ENCODE data around the gene TPI1. TPM values are rescaled to one million over a fixed set of nuclear protein-coding genes. Genes with fewer than 3 reads are reported as not detected.

TPI1 gene
- polyA plus RNA-seq, 1 of the 3 experiments (the other 2 are of a cell fraction), result 1,175 TPM

DNA sequence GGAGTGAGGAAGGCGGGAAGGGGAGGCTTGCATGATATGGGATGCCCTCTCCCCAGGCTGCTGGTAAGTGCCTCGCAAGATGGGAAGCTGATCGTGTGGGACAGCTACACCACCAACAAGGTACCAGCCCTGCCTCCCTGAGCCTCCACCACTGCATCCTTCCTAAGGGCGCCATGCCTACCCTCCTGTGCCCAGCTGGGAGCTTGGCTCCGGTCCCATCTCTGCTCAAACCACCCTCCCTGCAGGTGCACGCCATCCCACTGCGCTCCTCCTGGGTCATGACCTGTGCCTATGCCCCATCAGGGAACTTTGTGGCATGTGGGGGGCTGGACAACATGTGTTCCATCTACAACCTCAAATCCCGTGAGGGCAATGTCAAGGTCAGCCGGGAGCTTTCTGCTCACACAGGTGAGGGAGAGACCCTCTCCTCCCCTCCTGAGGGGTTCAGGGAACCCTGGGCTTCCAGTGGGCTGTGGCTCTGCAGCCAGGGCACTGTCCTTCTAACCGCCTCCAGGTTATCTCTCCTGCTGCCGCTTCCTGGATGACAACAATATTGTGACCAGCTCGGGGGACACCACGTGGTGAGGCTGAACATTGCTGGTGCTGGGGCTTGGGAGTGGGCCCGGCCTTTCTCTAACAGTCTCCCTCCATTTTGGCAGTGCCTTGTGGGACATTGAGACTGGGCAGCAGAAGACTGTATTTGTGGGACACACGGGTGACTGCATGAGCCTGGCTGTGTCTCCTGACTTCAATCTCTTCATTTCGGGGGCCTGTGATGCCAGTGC lies 24.0 kb upstream of the TPI1 start:
- no peaks in the 10 kb centered on the region for H3K27me3 ChIP-seq (ENCODE audit: insufficient read depth)
- peaks cover 30 to 61% of the 10 kb centered on the region in 2 experiments for H3K36me3 ChIP-seq (replicated peaks in 1 of 2; ENCODE audit: control insufficient read depth in 1 of 2, insufficient read depth in 2 of 2, low read length in 1 of 2)
- H3K9me3 ChIP-seq, result no peaks in the 10 kb centered on the region
- H3K4me3 ChIP-seq (ENCODE audit: low read depth in 2 of 2, low read length in 1 of 2), result no peak overlapping the region
- peak; percentile 53 for DNase-seq
- ChIA-PET CTCF (interaction anchor here (1.3 to 19.4 kb wide), 7 partner anchors 13 to 90 kb away, joined by 3 to 225 read pairs (median 7); partner anchors contain the start of genes MLF2, P3H3, SPSB2 and TPI1), POLR2A (interaction anchor here (0.7 to 4.2 kb wide), 2 partner anchors 9 to 48 kb away, joined by 3 to 22 read pairs; partner anchors contain the start of genes CDCA3 and USP5)
- no peaks in the 10 kb centered on the region for H4K20me1 ChIP-seq (ENCODE audit: insufficient read depth)
- H3K9me2 ChIP-seq, result no peaks in the 10 kb centered on the region
- H3K4me2 ChIP-seq, result no peak overlapping the region
- no peak overlapping the region for H3K27ac ChIP-seq (ENCODE audit: low read depth in 2 of 2, low read length in 1 of 2)
- TF ChIP-seq, protein P1, sequence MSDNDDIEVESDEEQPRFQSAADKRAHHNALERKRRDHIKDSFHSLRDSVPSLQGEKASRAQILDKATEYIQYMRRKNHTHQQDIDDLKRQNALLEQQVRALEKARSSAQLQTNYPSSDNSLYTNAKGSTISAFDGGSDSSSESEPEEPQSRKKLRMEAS (IDR thresholded peaks at IDR 0.05; ENCODE audit: low read depth), result no peak
- TF ChIP-seq, protein P2, sequence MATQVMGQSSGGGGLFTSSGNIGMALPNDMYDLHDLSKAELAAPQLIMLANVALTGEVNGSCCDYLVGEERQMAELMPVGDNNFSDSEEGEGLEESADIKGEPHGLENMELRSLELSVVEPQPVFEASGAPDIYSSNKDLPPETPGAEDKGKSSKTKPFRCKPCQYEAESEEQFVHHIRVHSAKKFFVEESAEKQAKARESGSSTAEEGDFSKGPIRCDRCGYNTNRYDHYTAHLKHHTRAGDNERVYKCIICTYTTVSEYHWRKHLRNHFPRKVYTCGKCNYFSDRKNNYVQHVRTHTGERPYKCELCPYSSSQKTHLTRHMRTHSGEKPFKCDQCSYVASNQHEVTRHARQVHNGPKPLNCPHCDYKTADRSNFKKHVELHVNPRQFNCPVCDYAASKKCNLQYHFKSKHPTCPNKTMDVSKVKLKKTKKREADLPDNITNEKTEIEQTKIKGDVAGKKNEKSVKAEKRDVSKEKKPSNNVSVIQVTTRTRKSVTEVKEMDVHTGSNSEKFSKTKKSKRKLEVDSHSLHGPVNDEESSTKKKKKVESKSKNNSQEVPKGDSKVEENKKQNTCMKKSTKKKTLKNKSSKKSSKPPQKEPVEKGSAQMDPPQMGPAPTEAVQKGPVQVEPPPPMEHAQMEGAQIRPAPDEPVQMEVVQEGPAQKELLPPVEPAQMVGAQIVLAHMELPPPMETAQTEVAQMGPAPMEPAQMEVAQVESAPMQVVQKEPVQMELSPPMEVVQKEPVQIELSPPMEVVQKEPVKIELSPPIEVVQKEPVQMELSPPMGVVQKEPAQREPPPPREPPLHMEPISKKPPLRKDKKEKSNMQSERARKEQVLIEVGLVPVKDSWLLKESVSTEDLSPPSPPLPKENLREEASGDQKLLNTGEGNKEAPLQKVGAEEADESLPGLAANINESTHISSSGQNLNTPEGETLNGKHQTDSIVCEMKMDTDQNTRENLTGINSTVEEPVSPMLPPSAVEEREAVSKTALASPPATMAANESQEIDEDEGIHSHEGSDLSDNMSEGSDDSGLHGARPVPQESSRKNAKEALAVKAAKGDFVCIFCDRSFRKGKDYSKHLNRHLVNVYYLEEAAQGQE (IDR thresholded peaks at IDR 0.05; ENCODE audit: low read depth, low read length), result no peak
- 87% methylated on average over 11 of the region's 16 CpGs for WGBS (ENCODE audit: low lambda C conversion rate)
- H3K9ac ChIP-seq, result no peak overlapping the region
- H2AFZ ChIP-seq (ENCODE audit: low read depth), result no peak overlapping the region
- H3K79me2 ChIP-seq (ENCODE audit: insufficient read depth), result peaks cover 10% of the 10 kb centered on the region; the same call in 1 of the 2 replicates
- no peaks in the 10 kb centered on the region for H3K4me1 ChIP-seq (ENCODE audit: control insufficient read depth in 1 of 2, insufficient read depth in 2 of 2, low read depth in 1 of 2, low read length in 1 of 2)
- peaks cover 11% of the 10 kb centered on the region for H3F3A ChIP-seq (replicated peaks; ENCODE audit: insufficient read depth)

DNA sequence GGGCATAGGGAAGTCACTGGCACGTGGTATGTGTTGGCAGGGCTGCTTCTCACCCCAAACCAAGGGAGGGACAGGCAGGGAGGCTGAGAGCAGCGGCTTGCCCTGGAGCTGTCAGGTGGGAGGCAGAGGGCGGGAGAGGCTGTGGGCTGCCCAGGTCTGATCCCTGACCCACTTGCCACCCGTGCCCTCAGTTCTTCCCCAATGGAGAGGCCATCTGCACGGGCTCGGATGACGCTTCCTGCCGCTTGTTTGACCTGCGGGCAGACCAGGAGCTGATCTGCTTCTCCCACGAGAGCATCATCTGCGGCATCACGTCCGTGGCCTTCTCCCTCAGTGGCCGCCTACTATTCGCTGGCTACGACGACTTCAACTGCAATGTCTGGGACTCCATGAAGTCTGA lies 21.9 kb upstream of the TPI1 start:
- Histone ChIP-seq H3K4me3 (ENCODE audit: low read depth in 2 of 2, low read length in 1 of 2) (no peak overlapping the region), H2AFZ (ENCODE audit: low read depth) (no peak overlapping the region), H3K4me2 (no peak overlapping the region), H3K79me2 (ENCODE audit: insufficient read depth) (peaks cover 31% of the 10 kb centered on the region), H4K20me1 (ENCODE audit: insufficient read depth) (no peaks in the 10 kb centered on the region), H3K9me2 (no peaks in the 10 kb centered on the region), H3F3A (replicated peaks; ENCODE audit: insufficient read depth) (peaks cover 13% of the 10 kb centered on the region), H3K4me1 (ENCODE audit: control insufficient read depth in 1 of 2, insufficient read depth in 2 of 2, low read depth in 1 of 2, low read length in 1 of 2) (peaks cover 0 to 1% of the 10 kb centered on the region in 2 experiments; a peak in 1 of 4 replicates), H3K9me3 (no peaks in the 10 kb centered on the region), H3K9ac (no peak overlapping the region), H3K27me3 (ENCODE audit: insufficient read depth) (no peaks in the 10 kb centered on the region), H3K36me3 (replicated peaks in 1 of 2; ENCODE audit: control insufficient read depth in 1 of 2, insufficient read depth in 2 of 2, low read length in 1 of 2) (peaks cover 36 to 50% of the 10 kb centered on the region in 2 experiments), H3K27ac (ENCODE audit: low read depth in 2 of 2, low read length in 1 of 2) (no peak overlapping the region)
- TF ChIP-seq GABPA (IDR thresholded peaks at IDR 0.05; ENCODE audit: low read depth), result no peak
- no peak for TF ChIP-seq RXRA (IDR thresholded peaks at IDR 0.05; ENCODE audit: borderline replicate concordance, low read depth)
- no peak for TF ChIP-seq MEF2A (IDR thresholded peaks at IDR 0.05; ENCODE audit: borderline replicate concordance, low read depth)
- no peak for TF ChIP-seq RAD21 (IDR thresholded peaks at IDR 0.05; ENCODE audit: low read length)
- TF ChIP-seq, protein P3, sequence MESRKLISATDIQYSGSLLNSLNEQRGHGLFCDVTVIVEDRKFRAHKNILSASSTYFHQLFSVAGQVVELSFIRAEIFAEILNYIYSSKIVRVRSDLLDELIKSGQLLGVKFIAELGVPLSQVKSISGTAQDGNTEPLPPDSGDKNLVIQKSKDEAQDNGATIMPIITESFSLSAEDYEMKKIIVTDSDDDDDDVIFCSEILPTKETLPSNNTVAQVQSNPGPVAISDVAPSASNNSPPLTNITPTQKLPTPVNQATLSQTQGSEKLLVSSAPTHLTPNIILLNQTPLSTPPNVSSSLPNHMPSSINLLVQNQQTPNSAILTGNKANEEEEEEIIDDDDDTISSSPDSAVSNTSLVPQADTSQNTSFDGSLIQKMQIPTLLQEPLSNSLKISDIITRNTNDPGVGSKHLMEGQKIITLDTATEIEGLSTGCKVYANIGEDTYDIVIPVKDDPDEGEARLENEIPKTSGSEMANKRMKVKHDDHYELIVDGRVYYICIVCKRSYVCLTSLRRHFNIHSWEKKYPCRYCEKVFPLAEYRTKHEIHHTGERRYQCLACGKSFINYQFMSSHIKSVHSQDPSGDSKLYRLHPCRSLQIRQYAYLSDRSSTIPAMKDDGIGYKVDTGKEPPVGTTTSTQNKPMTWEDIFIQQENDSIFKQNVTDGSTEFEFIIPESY (IDR thresholded peaks at IDR 0.05; ENCODE audit: borderline replicate concordance, low read depth), result no peak
- TF ChIP-seq, protein P1 (IDR thresholded peaks at IDR 0.05; ENCODE audit: low read depth), result no peak
- TF ChIP-seq FOXJ3 (CRISPR knock-in tag; IDR thresholded peaks at IDR 0.05), result no peak
- no peak for TF ChIP-seq MXI1 (IDR thresholded peaks at IDR 0.05; ENCODE audit: low read depth, low read length)
- no peak for TF ChIP-seq NFIC (IDR thresholded peaks at IDR 0.05; ENCODE audit: borderline replicate concordance)
- TF ChIP-seq, protein P4, sequence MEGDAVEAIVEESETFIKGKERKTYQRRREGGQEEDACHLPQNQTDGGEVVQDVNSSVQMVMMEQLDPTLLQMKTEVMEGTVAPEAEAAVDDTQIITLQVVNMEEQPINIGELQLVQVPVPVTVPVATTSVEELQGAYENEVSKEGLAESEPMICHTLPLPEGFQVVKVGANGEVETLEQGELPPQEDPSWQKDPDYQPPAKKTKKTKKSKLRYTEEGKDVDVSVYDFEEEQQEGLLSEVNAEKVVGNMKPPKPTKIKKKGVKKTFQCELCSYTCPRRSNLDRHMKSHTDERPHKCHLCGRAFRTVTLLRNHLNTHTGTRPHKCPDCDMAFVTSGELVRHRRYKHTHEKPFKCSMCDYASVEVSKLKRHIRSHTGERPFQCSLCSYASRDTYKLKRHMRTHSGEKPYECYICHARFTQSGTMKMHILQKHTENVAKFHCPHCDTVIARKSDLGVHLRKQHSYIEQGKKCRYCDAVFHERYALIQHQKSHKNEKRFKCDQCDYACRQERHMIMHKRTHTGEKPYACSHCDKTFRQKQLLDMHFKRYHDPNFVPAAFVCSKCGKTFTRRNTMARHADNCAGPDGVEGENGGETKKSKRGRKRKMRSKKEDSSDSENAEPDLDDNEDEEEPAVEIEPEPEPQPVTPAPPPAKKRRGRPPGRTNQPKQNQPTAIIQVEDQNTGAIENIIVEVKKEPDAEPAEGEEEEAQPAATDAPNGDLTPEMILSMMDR (IDR thresholded peaks at IDR 0.05), result no peak
- no peak for TF ChIP-seq FOXM1 (IDR thresholded peaks at IDR 0.05; ENCODE audit: low read depth)
- TF ChIP-seq CHD2 (IDR thresholded peaks at IDR 0.05; ENCODE audit: low read length, partially characterized antibody), result no peak
- no peak for DNase-seq
- POLR2A ChIA-PET, result no interaction called here
- 91% methylated on average over 17 of the region's 17 CpGs for WGBS (ENCODE audit: low lambda C conversion rate)
- CTCF ChIA-PET, result interaction anchor here (1.7 to 19.4 kb wide), 2 partner anchors 15 to 24 kb away, joined by 6 to 225 read pairs; partner anchors contain the start of gene P3H3

Data from SK-N-SH (cell line).